Measurements from ENCODE around the gene GALNT13.

The GALNT13 gene

DNA sequence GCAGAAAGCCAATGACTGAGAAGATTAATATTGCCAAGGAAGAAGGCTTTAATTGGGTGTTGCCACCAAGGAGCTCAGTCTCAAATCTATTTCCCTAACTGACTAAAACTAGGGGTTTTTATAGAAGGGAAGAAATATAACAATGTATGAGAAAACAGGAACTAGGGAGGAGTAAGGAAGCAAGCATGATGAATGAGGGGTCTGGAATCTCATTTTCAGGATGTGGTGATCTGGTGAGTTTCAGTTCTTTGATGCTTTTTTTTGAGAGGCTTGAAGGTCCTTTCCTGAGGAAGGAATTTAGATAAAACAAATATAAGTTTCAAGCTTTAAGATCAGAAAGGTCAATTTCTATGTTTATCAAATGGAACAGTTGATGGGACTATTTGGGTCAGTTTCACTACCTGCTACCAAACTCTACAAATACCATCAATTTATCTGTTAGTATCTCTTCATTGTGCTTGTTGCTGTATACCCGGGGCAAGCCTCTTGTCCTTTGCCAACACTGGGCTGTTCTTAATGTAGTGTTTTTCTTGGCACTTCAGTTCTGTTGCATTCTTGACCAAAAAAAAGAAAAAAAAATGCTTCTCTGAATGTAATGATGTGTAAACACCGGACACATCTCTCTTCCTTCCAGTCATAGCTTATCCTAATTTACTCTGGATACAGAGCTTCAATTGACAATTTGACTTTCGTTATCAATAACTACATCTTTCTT is 357.0 kb downstream of the GALNT13 start:
- Histone ChIP-seq H3K27ac (no peak overlapping the region), H3K4me3 (ENCODE audit: low read depth, low read length) (no peak overlapping the region), H3K4me1 (no peaks in the 10 kb centered on the region), H3K9ac (no peak overlapping the region), H3K36me3 (ENCODE audit: control insufficient read depth, insufficient read depth, low read length) (no peaks in the 10 kb centered on the region), H3K9me3 (ENCODE audit: control insufficient read depth, low read length) (no peaks in the 10 kb centered on the region), H3K4me2 (ENCODE audit: low read length) (no peak overlapping the region), H3K27me3 (ENCODE audit: control insufficient read depth, insufficient read depth, low read length) (no peaks in the 10 kb centered on the region), H2AFZ (no peak overlapping the region), H3K79me2 (no peaks in the 10 kb centered on the region)
- TF ChIP-seq, protein P1, sequence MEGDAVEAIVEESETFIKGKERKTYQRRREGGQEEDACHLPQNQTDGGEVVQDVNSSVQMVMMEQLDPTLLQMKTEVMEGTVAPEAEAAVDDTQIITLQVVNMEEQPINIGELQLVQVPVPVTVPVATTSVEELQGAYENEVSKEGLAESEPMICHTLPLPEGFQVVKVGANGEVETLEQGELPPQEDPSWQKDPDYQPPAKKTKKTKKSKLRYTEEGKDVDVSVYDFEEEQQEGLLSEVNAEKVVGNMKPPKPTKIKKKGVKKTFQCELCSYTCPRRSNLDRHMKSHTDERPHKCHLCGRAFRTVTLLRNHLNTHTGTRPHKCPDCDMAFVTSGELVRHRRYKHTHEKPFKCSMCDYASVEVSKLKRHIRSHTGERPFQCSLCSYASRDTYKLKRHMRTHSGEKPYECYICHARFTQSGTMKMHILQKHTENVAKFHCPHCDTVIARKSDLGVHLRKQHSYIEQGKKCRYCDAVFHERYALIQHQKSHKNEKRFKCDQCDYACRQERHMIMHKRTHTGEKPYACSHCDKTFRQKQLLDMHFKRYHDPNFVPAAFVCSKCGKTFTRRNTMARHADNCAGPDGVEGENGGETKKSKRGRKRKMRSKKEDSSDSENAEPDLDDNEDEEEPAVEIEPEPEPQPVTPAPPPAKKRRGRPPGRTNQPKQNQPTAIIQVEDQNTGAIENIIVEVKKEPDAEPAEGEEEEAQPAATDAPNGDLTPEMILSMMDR (IDR thresholded peaks at IDR 0.05) = no peak

- no peaks in the 10 kb centered on the region for H3K36me3 ChIP-seq (ENCODE audit: control insufficient read depth, insufficient read depth, low read length)
- H2AFZ ChIP-seq = no peak overlapping the region
- H3K4me3 ChIP-seq (ENCODE audit: low read depth, low read length) = no peak overlapping the region
- no peaks in the 10 kb centered on the region for H3K9me3 ChIP-seq (ENCODE audit: control insufficient read depth, low read length)
- H3K27ac ChIP-seq = no peak overlapping the region
- H3K79me2 ChIP-seq = no peaks in the 10 kb centered on the region
- TF ChIP-seq, protein P1 (IDR thresholded peaks at IDR 0.05) = no peak
- H3K4me2 ChIP-seq (ENCODE audit: low read length) = no peak overlapping the region
- no peaks in the 10 kb centered on the region for H3K4me1 ChIP-seq
- H3K9ac ChIP-seq = no peak overlapping the region
- no peaks in the 10 kb centered on the region for H3K27me3 ChIP-seq (ENCODE audit: control insufficient read depth, insufficient read depth, low read length)
Observed at GRCh38 chr2:154229966-154230365, 358.2 kb downstream of the GALNT13 start.

DNA sequence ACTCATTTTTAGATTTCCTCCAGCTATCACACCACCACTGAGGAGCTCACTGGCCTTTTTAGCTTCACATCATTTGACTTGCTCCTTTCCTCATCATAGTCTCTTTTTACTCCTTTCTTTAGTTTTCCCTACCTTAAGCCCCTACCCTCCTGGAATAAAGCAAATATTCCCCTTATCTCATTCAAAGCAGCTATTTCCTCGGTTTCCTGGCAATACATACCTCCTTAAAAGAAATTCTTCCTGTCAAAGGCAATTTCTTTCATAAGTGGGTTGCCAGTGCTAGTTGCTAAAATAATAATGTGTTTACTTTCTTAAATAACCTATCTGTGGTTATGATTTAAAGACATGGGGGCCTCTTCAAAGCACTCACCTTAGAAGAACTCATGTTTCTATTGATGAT is 359.3 kb downstream of the GALNT13 start:
- Histone ChIP-seq H2AFZ (no peak overlapping the region), H3K27ac (no peak overlapping the region), H3K4me3 (ENCODE audit: low read depth, low read length) (no peak overlapping the region), H3K36me3 (ENCODE audit: control insufficient read depth, insufficient read depth, low read length) (no peaks in the 10 kb centered on the region), H3K79me2 (no peaks in the 10 kb centered on the region), H3K4me1 (no peaks in the 10 kb centered on the region), H3K27me3 (ENCODE audit: control insufficient read depth, insufficient read depth, low read length) (no peaks in the 10 kb centered on the region), H3K9ac (no peak overlapping the region), H3K9me3 (ENCODE audit: control insufficient read depth, low read length) (no peaks in the 10 kb centered on the region), H3K4me2 (ENCODE audit: low read length) (no peak overlapping the region)
- TF ChIP-seq, protein P1 (IDR thresholded peaks at IDR 0.05) = no peak

- TF ChIP-seq, protein P1 (IDR thresholded peaks at IDR 0.05) = no peak
Observed at GRCh38 chr2:154233231-154233630, 361.5 kb downstream of the GALNT13 start.

DNA sequence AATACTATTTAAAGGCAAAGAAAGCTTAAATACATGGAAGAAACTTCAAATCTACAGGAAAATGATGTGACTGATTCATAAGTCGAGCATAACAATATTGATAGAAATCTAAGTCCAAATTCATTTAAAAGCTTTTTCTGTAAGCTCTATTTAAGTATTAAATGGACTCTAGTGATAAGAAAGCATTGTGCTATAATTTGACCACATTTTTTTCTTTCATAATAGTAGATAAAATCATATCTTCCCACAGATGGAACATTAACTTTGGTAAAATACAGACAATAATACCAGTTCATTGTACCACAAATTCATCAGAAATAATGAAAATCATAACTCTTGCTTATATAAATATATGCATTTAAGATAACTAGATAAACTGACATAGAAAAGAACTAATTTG is 366.5 kb downstream of the GALNT13 start:
- no peak overlapping the region for H3K4me2 ChIP-seq (ENCODE audit: low read length)

More at GRCh38 chr2:154233231-154233630, 361.5 kb downstream of the GALNT13 start:
- no peaks in the 10 kb centered on the region for H3K79me2 ChIP-seq
- no peaks in the 10 kb centered on the region for H3K4me1 ChIP-seq
- H3K27ac ChIP-seq = no peak overlapping the region
- no peak overlapping the region for H2AFZ ChIP-seq
- no peaks in the 10 kb centered on the region for H3K36me3 ChIP-seq (ENCODE audit: control insufficient read depth, insufficient read depth, low read length)
- H3K4me3 ChIP-seq (ENCODE audit: low read depth, low read length) = no peak overlapping the region
- H3K9me3 ChIP-seq (ENCODE audit: control insufficient read depth, low read length) = no peaks in the 10 kb centered on the region
- H3K9ac ChIP-seq = no peak overlapping the region
- no peak overlapping the region for H3K4me2 ChIP-seq (ENCODE audit: low read length)
- no peaks in the 10 kb centered on the region for H3K27me3 ChIP-seq (ENCODE audit: control insufficient read depth, insufficient read depth, low read length)

More for the DNA sequence above, 366.5 kb downstream of the GALNT13 start:
- Histone ChIP-seq H3K36me3 (ENCODE audit: control insufficient read depth, insufficient read depth, low read length) (no peaks in the 10 kb centered on the region), H3K27ac (no peak overlapping the region), H3K27me3 (ENCODE audit: control insufficient read depth, insufficient read depth, low read length) (no peaks in the 10 kb centered on the region), H3K4me3 (ENCODE audit: low read depth, low read length) (no peak overlapping the region), H3K79me2 (no peaks in the 10 kb centered on the region), H3K9ac (no peak overlapping the region), H2AFZ (no peak overlapping the region), H3K9me3 (ENCODE audit: control insufficient read depth, low read length) (no peaks in the 10 kb centered on the region), H3K4me1 (no peaks in the 10 kb centered on the region)
- TF ChIP-seq, protein P1 (IDR thresholded peaks at IDR 0.05) = no peak

All from parathyroid adenoma (tissue), 2 donors.